CD4-positive, alpha-beta memory T cell (primary cell): Measurements from ENCODE around the gene KRTAP5-5. TPM values are rescaled to one million over a fixed set of nuclear protein-coding genes. Genes with fewer than 3 reads are reported as not detected.
"Not testable (repeated sequence)": the region's sequence is repeated elsewhere in the genome, so short reads cannot be mapped to it uniquely, and the experiment has no call there.

Source experiments
- CTCF ChIA-PET: fragments of 350-600 bp; sonication (Branson Sonifier 250); formaldehyde crosslinking; loops from one replicate; lab custom pipeline; 2021; ENCODE audit warnings: inconsistent platforms; ENCODE audit not compliant: partially characterized antibody; lab: Charles Lee
- POLR2A ChIA-PET: fragments of 350-600 bp; sonication (Branson Sonifier 250); formaldehyde crosslinking; loops from one replicate; lab custom pipeline; 2021; ENCODE audit not compliant: partially characterized antibody; lab: Charles Lee
- DNase-seq, 5 donors: peaks; one replicate each; pipeline versions ENCODE4 v3.0.0 to v3.0.0-alpha.2; 2020 to 2022; ENCODE audit warnings: mixed read lengths in 1 of 5
- H3K27ac ChIP-seq: one replicate; pipeline ENCODE4 v1.7.0; 2013; ENCODE audit warnings: low read depth, low read length
- H3K27me3 ChIP-seq: 2 replicates; pipeline ENCODE4 v1.7.0; 2013; ENCODE audit warnings: mild to moderate bottlenecking, low read length, moderate library complexity; ENCODE audit not compliant: insufficient read depth
- H3K36me3 ChIP-seq: 2 replicates; pipeline ENCODE4 v1.7.0; 2013; ENCODE audit warnings: mild to moderate bottlenecking, low read length, moderate library complexity; ENCODE audit not compliant: insufficient read depth
- H3K4me1 ChIP-seq: 2 replicates; pipeline ENCODE4 v1.7.0; 2013; ENCODE audit warnings: mild to moderate bottlenecking, low read length, moderate library complexity; ENCODE audit not compliant: insufficient read depth
- H3K4me3 ChIP-seq, 2 donors: one replicate each; pipeline ENCODE4 v1.7.0; 2013; ENCODE audit warnings: low read length in 2 of 2, mild to moderate bottlenecking in 1 of 2
- H3K9me3 ChIP-seq, 2 donors: one replicate each; pipeline ENCODE4 v1.7.0; 2013; ENCODE audit warnings: low read length in 2 of 2, control low read depth in 1 of 2; ENCODE audit not compliant: control insufficient read depth in 1 of 2
- H3K27ac Mint-ChIP-seq, 7 donors: one replicate each; pipeline ENCODE4 v1.8.0; 2020 to 2021; ENCODE audit warnings: mixed read lengths in 7 of 7, mild to moderate bottlenecking in 6 of 7, inconsistent platforms in 3 of 7, moderate library complexity in 3 of 7
- H3K27me3 Mint-ChIP-seq, 2 donors: one replicate each; pipeline ENCODE4 v1.8.0; 2020 to 2021; ENCODE audit warnings: mixed read lengths in 2 of 2
- H3K36me3 Mint-ChIP-seq, 2 donors: one replicate each; pipeline ENCODE4 v1.8.0; 2020 to 2021; ENCODE audit warnings: mixed read lengths in 2 of 2, inconsistent platforms in 1 of 2, mild to moderate bottlenecking in 1 of 2
- H3K4me1 Mint-ChIP-seq, 4 donors: one replicate each; pipeline ENCODE4 v1.8.0; 2020 to 2021; ENCODE audit warnings: mixed read lengths in 4 of 4, mild to moderate bottlenecking in 1 of 4
- H3K4me3 Mint-ChIP-seq, 8 donors: one replicate each; pipeline ENCODE4 v1.8.0; 2020 to 2021; ENCODE audit warnings: mixed read lengths in 8 of 8, mild to moderate bottlenecking in 7 of 8, moderate library complexity in 6 of 8, inconsistent platforms in 3 of 8
- H3K9me3 Mint-ChIP-seq, 8 donors: one replicate each; pipeline ENCODE4 v1.8.0; 2020 to 2021; ENCODE audit warnings: mixed read lengths in 8 of 8, mild to moderate bottlenecking in 5 of 8, inconsistent platforms in 3 of 8, moderate library complexity in 1 of 8
- intact Hi-C: fragments of 100-400 bp; cut with micrococcal nuclease; formaldehyde crosslinking; loops from one replicate; pipeline ENCODE4 v1.15.1; 2023
- polyA plus RNA-seq, 2 donors: library from polyadenylated mRNA; unstranded; fragments of 300-500 nt; fragmentation: Illumina TruSeq; gene quantifications; one replicate each; pipeline ENCODE4 v1.2.3, GENCODE V29; 2021
- total RNA-seq, 2 experiments: library from RNA; stranded (reverse); gene quantifications; one replicate each; pipeline ENCODE4 v1.2.3, GENCODE V29; 2021

The KRTAP5-5 gene
- total and polyA plus RNA-seq, 4 experiments from 2014 or later, result not detected

DNA sequence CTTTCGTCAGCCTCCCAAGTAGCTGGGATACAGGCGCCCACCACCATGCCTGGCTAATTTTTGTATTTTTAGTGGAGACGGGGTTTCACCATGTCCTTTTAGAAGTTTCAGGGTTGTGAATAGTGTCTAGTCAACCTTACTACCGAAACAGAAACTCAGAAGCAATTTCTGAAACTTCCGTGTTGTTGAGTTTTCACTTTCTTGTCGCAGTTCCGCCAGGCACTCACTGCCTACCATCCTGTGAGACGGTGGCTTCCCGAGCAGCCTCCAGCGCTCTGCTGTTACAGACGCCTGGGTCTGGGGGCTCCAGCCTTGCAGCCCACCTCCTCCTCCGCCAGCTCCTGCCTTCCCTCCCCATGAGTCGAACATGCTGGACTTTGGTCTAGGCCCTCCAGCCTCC lies 23.7 kb upstream of the KRTAP5-5 start:
- H3K9me3 Mint-ChIP-seq, H3K27ac ChIP-seq, H3K9me3 ChIP-seq, H3K27me3 ChIP-seq, H3K36me3 ChIP-seq, H3K4me3 ChIP-seq, H3K27me3 Mint-ChIP-seq, H3K36me3 Mint-ChIP-seq: not testable (repeated sequence)
- intact Hi-C loops, result loop anchor here (1.0 kb wide), 1 partner anchor 17 kb away; no protein-coding TSS in a partner anchor
- H3K4me1 Mint-ChIP-seq, result peaks cover 6 to 20% (median 9%) of the 10 kb centered on the region in 4 donors
- peak overlapping the region; percentile 64 to 86 (median 80) for H3K4me3 Mint-ChIP-seq
- H3K27ac Mint-ChIP-seq, result peak overlapping the region; percentile 60 to 93 (median 92)
- CTCF ChIA-PET, result interaction anchor here (1.0 to 1.8 kb wide), 3 partner anchors 8 to 31 kb away, joined by 4 to 12 read pairs (median 4); no protein-coding TSS in a partner anchor
- peak in 3 of 5 donors; percentile 35 to 55 (median 42) for DNase-seq
- peaks cover 11% of the 10 kb centered on the region for H3K4me1 ChIP-seq
- POLR2A ChIA-PET, result interaction anchor here (0.9 to 1.5 kb wide), 3 partner anchors 9 to 17 kb away, joined by 3 to 6 read pairs (median 4); no protein-coding TSS in a partner anchor

DNA sequence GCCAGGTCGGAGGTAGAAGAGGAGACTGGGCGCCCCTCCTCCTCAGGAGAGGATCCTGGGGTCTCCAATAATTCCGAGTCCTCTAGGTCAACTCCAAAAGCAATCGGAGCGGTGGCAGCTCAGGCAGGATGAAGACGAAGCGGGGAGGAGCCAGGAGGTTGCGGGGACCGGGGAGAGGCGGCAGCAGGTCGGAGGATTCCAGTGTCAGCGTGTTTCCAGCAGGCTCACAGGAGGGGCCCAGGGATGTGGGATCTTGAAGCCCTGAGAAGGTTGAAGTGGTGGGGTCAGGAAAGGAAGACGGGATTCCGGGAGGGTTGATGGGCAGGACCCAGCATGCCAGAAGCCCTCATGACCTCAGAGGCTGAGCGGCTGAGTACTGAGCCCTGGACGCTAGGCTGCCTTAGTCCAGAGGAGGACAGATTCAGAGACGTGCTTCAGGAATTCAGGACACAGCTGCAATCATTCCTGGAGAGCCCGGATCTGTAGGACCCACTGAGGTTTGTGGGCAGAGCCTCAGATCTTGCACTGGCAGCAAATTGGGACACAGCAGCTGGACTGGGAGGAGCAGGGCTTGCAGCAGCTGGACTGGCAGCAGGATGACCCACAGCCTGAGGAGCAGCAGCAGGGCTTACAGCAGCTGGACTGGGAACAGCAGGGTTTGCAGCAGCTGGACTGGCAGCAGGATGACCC lies 22.3 kb upstream of the KRTAP5-5 start:
- H3K4me3 ChIP-seq, DNase-seq, H3K9me3 ChIP-seq, H3K36me3 ChIP-seq, H3K4me3 Mint-ChIP-seq, intact Hi-C loops, H3K9me3 Mint-ChIP-seq, H3K27me3 ChIP-seq, H3K27me3 Mint-ChIP-seq, H3K36me3 Mint-ChIP-seq, H3K27ac ChIP-seq, POLR2A ChIA-PET: not testable (repeated sequence)
- Mint-ChIP-seq H3K4me1 (peaks cover 6 to 20% (median 9%) of the 10 kb centered on the region in 4 donors), H3K27ac (peak overlapping the region in 3 of 7 donors; percentile 15 to 56 (median 19))
- peaks cover 11% of the 10 kb centered on the region for H3K4me1 ChIP-seq
- CTCF ChIA-PET, result interaction anchor here (1.1 kb wide), 1 partner anchor 9 kb away, joined by 3 read pairs; no protein-coding TSS in a partner anchor

DNA sequence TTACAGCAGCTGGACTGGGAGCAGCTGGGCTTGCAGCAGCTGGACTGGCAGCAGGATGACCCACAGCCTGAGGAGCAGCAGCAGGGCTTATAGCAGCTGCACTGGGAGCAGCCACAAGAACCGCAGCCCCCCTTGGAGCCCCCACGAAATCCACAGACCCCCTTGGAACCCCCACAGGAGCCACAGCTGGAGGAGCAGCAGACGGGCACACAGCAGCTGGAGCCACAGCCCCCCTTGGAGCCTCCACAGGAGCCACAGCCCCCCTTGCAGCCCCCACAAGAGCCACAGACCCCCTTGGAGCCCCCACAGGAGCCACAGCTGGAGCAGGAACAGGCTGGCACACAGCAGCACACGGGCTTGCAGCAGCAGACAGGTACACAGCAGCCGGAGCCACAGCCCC lies 21.7 kb upstream of the KRTAP5-5 start:
- POLR2A ChIA-PET, result interaction anchor here (0.6 kb wide), 1 partner anchor 13 kb away, joined by 3 read pairs; no protein-coding TSS in a partner anchor
- H3K9me3 ChIP-seq, H3K27me3 ChIP-seq, H3K36me3 ChIP-seq, H3K27me3 Mint-ChIP-seq, intact Hi-C loops, H3K9me3 Mint-ChIP-seq, H3K4me3 Mint-ChIP-seq, H3K27ac ChIP-seq, DNase-seq, H3K4me3 ChIP-seq, H3K36me3 Mint-ChIP-seq, H3K27ac Mint-ChIP-seq: not testable (repeated sequence)
- CTCF ChIA-PET, result interaction anchor here (1.1 to 1.3 kb wide), 2 partner anchors 9 to 11 kb away, joined by 3 read pairs; no protein-coding TSS in a partner anchor
- H3K4me1 ChIP-seq, result peaks cover 11% of the 10 kb centered on the region
- peaks cover 6 to 20% (median 9%) of the 10 kb centered on the region in 4 donors for H3K4me1 Mint-ChIP-seq

- Mint-ChIP-seq H3K27ac (peak within 1 kb of the TSS in 3 of 7 donors; percentile 15 to 56 (median 19)), H3K4me3 (no peak within 1 kb of the TSS), H3K9me3 (no peaks in the 10 kb centered on the region), H3K4me1 (peaks cover 6 to 20% (median 9%) of the 10 kb centered on the region in 4 donors), H3K36me3 (no peaks in the 10 kb centered on the region), H3K27me3 (peaks cover 6 to 9% of the 10 kb centered on the region in 2 donors)
- CTCF ChIA-PET, result interaction anchor here (0.7 to 1.3 kb wide), 3 partner anchors 10 to 13 kb away, joined by 3 to 5 read pairs (median 3); no protein-coding TSS in a partner anchor
- Histone ChIP-seq H3K27ac (no peak within 1 kb of the TSS), H3K9me3 (no peaks in the 10 kb centered on the region), H3K36me3 (no peaks in the 10 kb centered on the region), H3K27me3 (no peaks in the 10 kb centered on the region), H3K4me3 (no peak within 1 kb of the TSS), H3K4me1 (peaks cover 11% of the 10 kb centered on the region)
- intact Hi-C loops, result no loop called here
- DNase-seq, result no peak
- POLR2A ChIA-PET, result interaction anchor here (0.6 kb wide), 1 partner anchor 13 kb away, joined by 3 read pairs; no protein-coding TSS in a partner anchor
These were observed 21.2 kb upstream of the KRTAP5-5 start, which contains the start of gene KRTAP5-3 for GRCh38 chr11:1608363-1608762. TSS of gene KRTAP5-3 (minus strand) at chr11:1608463. CDS start at chr11:1608385, 78 bp downstream.

DNA sequence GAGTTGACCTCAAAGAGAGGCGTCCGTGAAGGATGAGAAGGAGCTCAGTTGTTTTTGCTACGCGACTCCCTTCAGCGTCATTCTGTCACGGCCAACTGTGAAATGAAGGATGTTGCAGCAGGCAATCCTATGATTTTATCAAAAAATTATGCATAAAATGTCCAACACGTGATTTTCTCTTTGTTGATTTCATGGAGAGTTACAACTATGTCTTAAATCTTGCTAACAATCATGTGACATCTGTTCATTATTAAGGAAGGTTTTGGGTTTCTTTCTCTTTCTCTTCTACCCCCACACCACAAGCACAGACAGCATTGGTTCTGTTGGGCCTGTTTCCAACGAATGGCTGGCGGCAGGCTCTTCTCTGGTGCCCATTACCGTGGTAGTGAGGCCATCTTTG lies 11.3 kb upstream of the KRTAP5-5 start:
- POLR2A ChIA-PET, result no interaction called here
- Mint-ChIP-seq H3K27ac (peak overlapping the region in 3 of 7 donors; percentile 4 to 72 (median 37)), H3K9me3 (no peaks in the 10 kb centered on the region), H3K4me1 (peaks cover 5 to 10% (median 6%) of the 10 kb centered on the region in 4 donors), H3K27me3 (peaks cover 5 to 19% of the 10 kb centered on the region in 2 donors), H3K4me3 (peak overlapping the region in 1 of 8 donors; percentile 1), H3K36me3 (no peaks in the 10 kb centered on the region)
- Histone ChIP-seq H3K4me1 (peaks cover 9% of the 10 kb centered on the region), H3K27me3 (no peaks in the 10 kb centered on the region), H3K36me3 (no peaks in the 10 kb centered on the region), H3K9me3 (no peaks in the 10 kb centered on the region), H3K4me3 (no peak overlapping the region), H3K27ac (no peak overlapping the region)
- CTCF ChIA-PET, result interaction anchor here (1.0 to 2.9 kb wide), 3 partner anchors 11 to 215 kb away, joined by 3 to 10 read pairs (median 4); partner anchors contain the start of gene KRTAP5-5
- DNase-seq, result no peak
- intact Hi-C loops, result no loop called here

- CTCF ChIA-PET, result interaction anchor here (1.0 to 2.2 kb wide), 4 partner anchors 9 to 33 kb away, joined by 3 to 7 read pairs (median 6); no protein-coding TSS in a partner anchor
- Histone ChIP-seq H3K36me3 (no peaks in the 10 kb centered on the region), H3K27me3 (no peaks in the 10 kb centered on the region), H3K4me1 (peaks cover 9% of the 10 kb centered on the region), H3K4me3 (no peak overlapping the region), H3K27ac (no peak overlapping the region), H3K9me3 (no peaks in the 10 kb centered on the region)
- peaks cover 5 to 10% (median 6%) of the 10 kb centered on the region in 4 donors for H3K4me1 Mint-ChIP-seq
- H3K4me3 Mint-ChIP-seq, result peak overlapping the region in 6 of 8 donors; percentile 44 to 84 (median 54)
- no peaks in the 10 kb centered on the region for H3K36me3 Mint-ChIP-seq
- intact Hi-C loops, result no loop called here
- H3K9me3 Mint-ChIP-seq, result no peaks in the 10 kb centered on the region
- peaks cover 5 to 19% of the 10 kb centered on the region in 2 donors for H3K27me3 Mint-ChIP-seq
- POLR2A ChIA-PET, result interaction anchor here (0.8 kb wide), 1 partner anchor 46 kb away, joined by 3 read pairs; no protein-coding TSS in a partner anchor
- peak; percentile 37 to 60 (median 45) for DNase-seq
- H3K27ac Mint-ChIP-seq, result peak overlapping the region in 5 of 7 donors; percentile 60 to 93 (median 75)
These were observed 10.1 kb upstream of the KRTAP5-5 start for GRCh38 chr11:1619449-1619848.

DNA sequence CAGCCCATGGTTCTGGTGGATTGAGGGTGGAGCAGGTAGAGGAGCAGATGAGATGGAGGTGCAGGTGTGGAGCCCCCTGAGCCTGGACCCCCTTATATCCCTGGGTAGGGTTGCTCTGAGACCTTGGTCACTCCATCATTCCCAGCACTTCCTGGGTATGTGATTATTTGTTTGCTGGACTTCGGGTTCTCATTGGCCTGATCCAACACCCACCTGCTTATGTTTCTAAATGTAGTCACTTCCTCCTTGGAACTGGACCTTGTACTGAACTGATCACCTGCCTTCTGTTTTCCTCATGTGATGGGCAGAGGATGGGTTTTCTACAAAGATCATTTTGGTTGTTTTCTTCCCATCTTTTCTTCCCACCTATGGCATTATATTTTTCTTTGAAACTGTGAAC lies 7.5 kb upstream of the KRTAP5-5 start, which contains the start of gene KRTAP5-4:
KRTAP5-4 (minus strand) TSS at position 53 of the 400 bp plus-strand sequence; CDS start at position 8, 45 bp downstream.
- H3K4me1 ChIP-seq, result peaks cover 9% of the 10 kb centered on the region
- CTCF ChIA-PET, result no interaction called here
- H3K4me3 Mint-ChIP-seq, result no peak within 1 kb of the TSS
- intact Hi-C loops, result no loop called here
- no peak for DNase-seq
- H3K27ac ChIP-seq, result no peak within 1 kb of the TSS
- no peaks in the 10 kb centered on the region for H3K36me3 Mint-ChIP-seq
- POLR2A ChIA-PET, result no interaction called here
- no peaks in the 10 kb centered on the region for H3K9me3 Mint-ChIP-seq
- H3K27ac Mint-ChIP-seq, result peak within 1 kb of the TSS in 3 of 7 donors; percentile 30 to 70 (median 68)
- no peak within 1 kb of the TSS for H3K4me3 ChIP-seq
- H3K27me3 Mint-ChIP-seq, result peaks cover 2 to 3% of the 10 kb centered on the region in 2 donors
- no peaks in the 10 kb centered on the region for H3K27me3 ChIP-seq
- no peaks in the 10 kb centered on the region for H3K9me3 ChIP-seq
- H3K36me3 ChIP-seq, result no peaks in the 10 kb centered on the region
- H3K4me1 Mint-ChIP-seq, result peaks cover 5 to 10% (median 6%) of the 10 kb centered on the region in 4 donors
